ENCODE results near the gene THAP8. TPM values are rescaled to one million over a fixed set of nuclear protein-coding genes. Genes with fewer than 3 reads are reported as not detected.

Gene THAP8
- total RNA-seq, 1 donor from 2014 or later = not detected

DNA sequence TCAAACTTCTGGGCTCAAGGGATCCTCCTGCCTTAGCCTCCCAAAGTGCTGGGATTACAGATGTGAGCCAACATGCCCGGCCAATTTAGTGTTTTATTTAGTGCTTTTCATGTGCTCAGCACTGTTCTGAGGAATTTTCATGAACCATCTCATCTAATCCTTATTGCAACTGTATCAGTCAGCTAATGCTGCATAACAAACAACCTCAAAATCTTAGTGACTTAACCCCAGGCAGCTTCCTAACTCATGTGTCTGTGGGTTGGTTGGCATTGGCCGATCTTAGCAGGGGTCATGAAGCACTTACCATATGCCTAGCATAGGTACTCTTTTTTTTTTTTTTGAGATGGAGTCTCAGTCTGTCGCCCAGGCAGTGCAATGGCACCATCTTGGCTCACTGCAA is 65.3 kb downstream of the THAP8 start:
- intact Hi-C loops (cut with DNase I) = no loop called here
- no peaks in the 10 kb centered on the region for H3K9me3 ChIP-seq
- no peak for TF ChIP-seq CTCF (IDR thresholded peaks at IDR 0.05)
- H3K4me3 ChIP-seq = no peak overlapping the region
- H3K27me3 ChIP-seq = no peaks in the 10 kb centered on the region
- H3K4me1 ChIP-seq = peaks cover 0 to 3% of the 10 kb centered on the region in 2 donors
- DNase-seq (ENCODE audit: low spot score in 2 of 2) = no peak
- no peak overlapping the region for H3K27ac ChIP-seq
- H3K36me3 ChIP-seq = no peaks in the 10 kb centered on the region

- intact Hi-C loops (cut with DNase I) = no loop called here
- no peaks in the 10 kb centered on the region for H3K36me3 ChIP-seq
- H3K9me3 ChIP-seq = no peaks in the 10 kb centered on the region
- no peak overlapping the region for H3K27ac ChIP-seq
- DNase-seq (ENCODE audit: low spot score in 2 of 2) = no peak
- no peak for TF ChIP-seq CTCF (IDR thresholded peaks at IDR 0.05)
- H3K27me3 ChIP-seq = no peaks in the 10 kb centered on the region
- peaks cover 0 to 3% of the 10 kb centered on the region in 2 donors for H3K4me1 ChIP-seq
- H3K4me3 ChIP-seq = peak overlapping the region in 1 of 2 donors; percentile 58
These were observed 66.6 kb downstream of the THAP8 start for GRCh38 chr19:35987571-35987896.

- DNase-seq (ENCODE audit: low spot score in 2 of 2) = no peak
- H3K36me3 ChIP-seq = no peaks in the 10 kb centered on the region
- intact Hi-C loops (cut with DNase I) = no loop called here
- H3K27ac ChIP-seq = no peak overlapping the region
- TF ChIP-seq CTCF (IDR thresholded peaks at IDR 0.05) = no peak
- no peaks in the 10 kb centered on the region for H3K27me3 ChIP-seq
- no peaks in the 10 kb centered on the region for H3K9me3 ChIP-seq
- H3K4me1 ChIP-seq = peaks cover 0 to 3% of the 10 kb centered on the region in 2 donors
- H3K4me3 ChIP-seq = peak overlapping the region; percentile 46 to 58
These were observed 67.2 kb downstream of the THAP8 start for GRCh38 chr19:35986664-35987570.

DNA sequence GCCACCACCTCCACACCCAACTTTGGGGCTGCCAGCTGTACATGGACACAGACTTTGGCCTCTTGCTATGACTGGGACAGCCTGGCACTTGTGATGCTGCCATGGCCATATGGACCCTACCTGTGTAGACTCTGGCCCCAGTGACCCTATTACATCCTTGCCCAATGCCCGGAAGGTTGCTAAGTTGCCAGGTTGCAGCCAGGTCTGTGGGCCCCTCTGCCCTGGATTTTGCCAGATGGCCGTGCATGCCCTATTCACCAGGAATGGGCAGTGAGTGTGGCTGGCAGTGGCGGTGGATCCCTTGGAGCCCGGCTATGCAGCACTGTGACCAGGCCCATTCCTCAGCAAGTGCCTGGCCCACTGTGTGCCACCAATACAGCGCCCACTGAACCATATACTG is 68.0 kb downstream of the THAP8 start:
- Histone ChIP-seq H3K27me3 (no peaks in the 10 kb centered on the region), H3K9me3 (no peaks in the 10 kb centered on the region), H3K4me3 (no peak overlapping the region), H3K4me1 (peaks cover 0 to 3% of the 10 kb centered on the region in 2 donors), H3K27ac (no peak overlapping the region), H3K36me3 (no peaks in the 10 kb centered on the region)
- intact Hi-C loops (cut with DNase I) = no loop called here
- no peak for TF ChIP-seq CTCF (IDR thresholded peaks at IDR 0.05)
- no peak for DNase-seq (ENCODE audit: low spot score in 2 of 2)

Other genes with a start within 250 kb of the THAP8 start
- not detected for gene PRODH2, start 241.4 kb downstream of the THAP8 start, total RNA-seq
- not detected for gene NPHS1, start 201.8 kb downstream of the THAP8 start, total RNA-seq
- not detected for gene KIRREL2, start 197.4 kb downstream of the THAP8 start, total RNA-seq
- gene APLP1, start 185.7 kb downstream of the THAP8 start, total RNA-seq = 0.21 TPM
- 3.7 TPM for gene NFKBID, start 153.7 kb downstream of the THAP8 start, total RNA-seq
- not detected for gene HCST, start 151.8 kb downstream of the THAP8 start, total RNA-seq
- 31.5 TPM for gene TYROBP, start 146.0 kb downstream of the THAP8 start, total RNA-seq
- 26.6 TPM for gene LRFN3, start 117.9 kb downstream of the THAP8 start, total RNA-seq
- gene SDHAF1, start 59.1 kb downstream of the THAP8 start, total RNA-seq = 107 TPM
- gene SYNE4, start 45.5 kb downstream of the THAP8 start, total RNA-seq = not detected
- 35.3 TPM for gene ALKBH6, start 40.1 kb downstream of the THAP8 start, total RNA-seq
- 43.2 TPM for gene CLIP3, start 21.4 kb downstream of the THAP8 start, total RNA-seq
- not detected for gene WDR62, start 612 bp upstream of the THAP8 start, total RNA-seq
- not detected for gene OVOL3, start 56.9 kb upstream of the THAP8 start, total RNA-seq
- gene POLR2I, start 60.6 kb upstream of the THAP8 start, total RNA-seq = 21.0 TPM
- 129 TPM for gene TBCB, start 61.2 kb upstream of the THAP8 start, total RNA-seq
- 168 TPM for gene CAPNS1, start 85.8 kb upstream of the THAP8 start, total RNA-seq
- 51.2 TPM for gene COX7A1, start 98.2 kb upstream of the THAP8 start, total RNA-seq
- gene ZNF565, start 160.4 kb upstream of the THAP8 start, total RNA-seq = 1.9 TPM
- gene ZNF146, start 160.8 kb upstream of the THAP8 start, total RNA-seq = 21.2 TPM

All from ascending aorta (tissue), 2 donors.